Measurements from ENCODE around the gene CUX1. TPM values are rescaled to one million over a fixed set of nuclear protein-coding genes. Genes with fewer than 3 reads are reported as not detected.
A peak's percentile ranks its signal among the peaks of the same experiment; 100 is the strongest.

The CUX1 gene
- total RNA-seq, 2 experiments from 2014 or later, result 35.6 to 38.0 TPM

DNA sequence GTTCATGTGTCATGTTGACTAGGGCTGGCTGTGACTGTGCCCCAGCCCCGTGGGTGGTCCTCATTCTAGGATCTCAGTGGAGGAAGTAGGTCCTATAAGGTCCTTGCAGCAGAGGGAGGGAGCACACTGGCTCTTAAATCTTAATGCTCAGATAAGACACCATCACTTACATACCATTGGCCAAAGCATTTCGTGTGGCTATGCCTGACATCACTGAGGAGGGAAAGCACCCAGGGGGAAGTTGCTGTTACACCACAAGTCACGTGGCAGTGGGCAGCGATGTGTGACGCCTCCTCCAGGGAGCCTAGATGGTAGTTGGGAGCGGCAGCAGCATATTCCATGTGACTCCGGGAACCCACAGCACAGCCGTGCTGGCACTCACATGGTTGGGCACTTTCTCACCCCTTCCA is 244.6 kb downstream of the CUX1 start:
- no peaks in the 10 kb centered on the region for H3K9me3 ChIP-seq (ENCODE audit: control insufficient read depth in 1 of 2, insufficient read depth in 1 of 2, low read length in 2 of 2)

GRCh38 chr7:102063690-102064180 is 246.3 kb downstream of the CUX1 start:
- H3K27ac ChIP-seq (ENCODE audit: low read depth in 1 of 2, low read length in 2 of 2), result no peak overlapping the region
- POLR2A ChIA-PET, result no interaction called here
- Mint-ChIP-seq H3K27ac (no peak overlapping the region), H3K4me1 (ENCODE audit: low read depth) (peaks cover 6% of the 10 kb centered on the region), H3K27me3 (no peaks in the 10 kb centered on the region), H3K4me3 (no peak overlapping the region), H3K36me3 (ENCODE audit: low read depth) (peaks cover 20% of the 10 kb centered on the region), H3K9me3 (no peaks in the 10 kb centered on the region)
- DNase-seq (no peak), ATAC-seq (ENCODE audit: poor library complexity) (no peak)
- TF ChIP-seq CTCF (IDR thresholded peaks at IDR 0.05), result no peak
- H3K9me3 ChIP-seq (ENCODE audit: control insufficient read depth in 1 of 2, insufficient read depth in 1 of 2, low read length in 2 of 2), result no peaks in the 10 kb centered on the region
- H3K27me3 ChIP-seq (ENCODE audit: control insufficient read depth in 1 of 2, insufficient read depth in 2 of 2, low read length in 2 of 2), result no peaks in the 10 kb centered on the region
- H3K4me1 ChIP-seq (ENCODE audit: insufficient read depth, low read length), result no peaks in the 10 kb centered on the region
- no peak overlapping the region for H3K4me3 ChIP-seq (ENCODE audit: low read length)
- CTCF ChIA-PET, result no interaction called here
- H3K36me3 ChIP-seq (ENCODE audit: insufficient read depth, low read length), result no peaks in the 10 kb centered on the region
- intact Hi-C loops (cut with DNase I, micrococcal nuclease), result no loop called here

More for the DNA sequence above, 244.6 kb downstream of the CUX1 start:
- peak in 3 of 14 experiments; percentile 5 to 74 (median 71) for DNase-seq
- H3K4me1 Mint-ChIP-seq (ENCODE audit: low read depth), result peaks cover 6% of the 10 kb centered on the region
- ChIA-PET CTCF (no interaction called here), POLR2A (no interaction called here)
- H3K27ac Mint-ChIP-seq, result no peak overlapping the region
- TF ChIP-seq CTCF (IDR thresholded peaks at IDR 0.05), result no peak
- no peaks in the 10 kb centered on the region for H3K9me3 Mint-ChIP-seq
- ATAC-seq (ENCODE audit: poor library complexity), result peak; percentile 44
- no peaks in the 10 kb centered on the region for H3K27me3 Mint-ChIP-seq
- no peak overlapping the region for H3K4me3 Mint-ChIP-seq
- intact Hi-C loops (cut with DNase I, micrococcal nuclease), result no loop called here
- Histone ChIP-seq H3K27ac (ENCODE audit: low read depth in 1 of 2, low read length in 2 of 2) (no peak overlapping the region), H3K27me3 (ENCODE audit: control insufficient read depth in 1 of 2, insufficient read depth in 2 of 2, low read length in 2 of 2) (no peaks in the 10 kb centered on the region), H3K4me3 (ENCODE audit: low read length) (no peak overlapping the region), H3K4me1 (ENCODE audit: insufficient read depth, low read length) (no peaks in the 10 kb centered on the region), H3K36me3 (ENCODE audit: insufficient read depth, low read length) (no peaks in the 10 kb centered on the region)
- H3K36me3 Mint-ChIP-seq (ENCODE audit: low read depth), result peaks cover 20% of the 10 kb centered on the region

GRCh38 chr7:102064361-102065025 is 247.1 kb downstream of the CUX1 start:
- intact Hi-C loops (cut with DNase I, micrococcal nuclease), result no loop called here
- ChIA-PET POLR2A (no interaction called here), CTCF (no interaction called here)
- H3K27me3 Mint-ChIP-seq, result no peaks in the 10 kb centered on the region
- no peak overlapping the region for H3K4me3 Mint-ChIP-seq
- H3K4me3 ChIP-seq (ENCODE audit: low read length), result no peak overlapping the region
- TF ChIP-seq CTCF (IDR thresholded peaks at IDR 0.05), result no peak
- no peaks in the 10 kb centered on the region for H3K36me3 ChIP-seq (ENCODE audit: insufficient read depth, low read length)
- DNase-seq, result peak in 3 of 14 experiments; percentile 26 to 73 (median 60)
- H3K36me3 Mint-ChIP-seq (ENCODE audit: low read depth), result peaks cover 27% of the 10 kb centered on the region
- no peak for ATAC-seq (ENCODE audit: poor library complexity)
- H3K27ac ChIP-seq (ENCODE audit: low read depth in 1 of 2, low read length in 2 of 2), result no peak overlapping the region
- H3K27me3 ChIP-seq (ENCODE audit: control insufficient read depth in 1 of 2, insufficient read depth in 2 of 2, low read length in 2 of 2), result no peaks in the 10 kb centered on the region
- peaks cover 6% of the 10 kb centered on the region for H3K4me1 Mint-ChIP-seq (ENCODE audit: low read depth)
- H3K27ac Mint-ChIP-seq, result no peak overlapping the region
- H3K9me3 Mint-ChIP-seq, result no peaks in the 10 kb centered on the region
- H3K4me1 ChIP-seq (ENCODE audit: insufficient read depth, low read length), result no peaks in the 10 kb centered on the region
- H3K9me3 ChIP-seq (ENCODE audit: control insufficient read depth in 1 of 2, insufficient read depth in 1 of 2, low read length in 2 of 2), result no peaks in the 10 kb centered on the region
